NCI-H1092 (cell line): ENCODE data around the gene NXPE4.
"Not testable (repeated sequence)": the region's sequence is repeated elsewhere in the genome, so short reads cannot be mapped to it uniquely, and the experiment has no call there.

Experiments used
- DNase-seq: peaks from one replicate; lab custom pipeline; 2025; lab: John Stamatoyannopoulos, UW

Gene NXPE4

DNA sequence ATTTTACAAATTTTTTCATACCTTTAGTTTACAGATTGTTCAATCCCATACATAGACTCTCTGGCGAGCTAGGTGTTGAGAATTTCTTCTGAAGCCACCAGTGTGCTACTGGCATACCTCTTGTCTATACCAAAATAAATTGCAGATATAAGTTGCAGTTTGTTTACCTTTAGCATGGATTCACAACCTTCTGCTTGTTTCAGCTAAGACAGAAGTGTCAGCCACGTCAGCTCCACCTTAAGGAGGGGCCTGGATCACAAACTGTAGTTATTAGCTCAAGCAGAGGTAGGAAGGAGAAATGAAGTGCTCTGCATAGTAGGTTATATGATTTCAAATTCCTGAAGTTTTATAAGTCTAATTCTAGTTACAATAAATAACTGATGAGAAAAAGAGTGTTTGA lies at the start of gene NXPE4:
TSS of gene NXPE4 (minus strand) at position 216 of the 400 bp plus-strand sequence. CDS start 1,027 bp downstream, outside the sequence.
- DNase-seq = no peak

DNA sequence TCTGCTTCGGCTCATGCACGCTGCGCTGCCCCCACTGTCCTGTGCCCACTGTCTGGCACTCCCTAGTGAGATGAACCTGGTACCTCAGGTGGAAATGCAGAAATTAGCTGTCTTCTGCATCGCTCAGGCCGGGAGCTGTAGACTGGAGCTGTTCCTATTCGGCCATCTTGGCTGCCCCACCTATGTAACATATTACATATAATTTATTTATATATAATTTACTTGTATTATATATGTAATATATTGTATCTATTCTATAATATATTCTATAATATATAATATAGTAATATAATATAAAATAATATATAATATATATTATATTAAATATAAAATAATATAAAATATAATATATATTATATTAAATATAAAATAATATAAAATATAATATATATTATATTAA lies 43.9 kb upstream of the NXPE4 start:
- DNase-seq = not testable (repeated sequence)

DNA sequence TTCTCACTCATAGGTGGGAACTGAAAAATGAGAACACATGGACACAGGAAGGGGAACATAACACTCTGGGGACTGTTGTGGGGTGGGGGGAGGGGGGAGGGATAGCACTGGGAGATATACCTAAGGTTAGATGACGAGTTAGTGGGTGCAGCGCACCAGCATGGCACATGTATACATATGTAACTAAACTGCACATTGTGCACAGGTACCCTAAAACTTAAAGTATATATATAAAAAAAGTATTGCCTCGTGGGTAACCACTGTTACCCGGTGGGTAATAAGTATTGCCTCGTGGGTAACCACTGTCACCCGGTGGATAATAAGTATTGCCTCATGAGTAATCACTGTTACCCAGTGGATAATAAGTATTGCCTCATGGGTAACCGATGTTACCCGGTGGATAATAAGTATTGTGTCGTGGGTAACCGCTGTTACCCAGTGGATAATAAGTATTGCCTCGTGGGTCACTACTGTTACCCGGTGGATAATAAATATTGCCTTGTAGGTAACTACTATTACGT lies 35.9 kb upstream of the NXPE4 start:
- DNase-seq = not testable (repeated sequence)

DNA sequence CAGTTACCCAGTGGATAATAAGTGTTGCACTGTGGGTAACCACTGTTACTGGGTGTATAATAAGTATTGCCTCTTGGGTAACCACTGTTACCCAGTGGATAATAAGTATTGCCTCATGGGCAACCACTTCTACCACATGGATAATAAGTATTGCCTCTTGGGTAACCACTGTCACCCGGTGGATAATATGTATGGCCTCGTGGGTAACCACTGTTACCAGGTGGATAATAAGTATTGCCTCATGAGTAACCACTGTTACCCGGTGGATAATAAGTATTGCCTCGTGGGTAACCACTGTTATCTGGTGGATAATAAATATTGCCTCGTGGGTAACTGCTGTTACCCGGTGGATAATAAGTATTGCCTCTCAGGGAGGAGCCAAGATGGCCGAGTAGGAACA lies 29.7 kb upstream of the NXPE4 start:
- no peak for DNase-seq

DNA sequence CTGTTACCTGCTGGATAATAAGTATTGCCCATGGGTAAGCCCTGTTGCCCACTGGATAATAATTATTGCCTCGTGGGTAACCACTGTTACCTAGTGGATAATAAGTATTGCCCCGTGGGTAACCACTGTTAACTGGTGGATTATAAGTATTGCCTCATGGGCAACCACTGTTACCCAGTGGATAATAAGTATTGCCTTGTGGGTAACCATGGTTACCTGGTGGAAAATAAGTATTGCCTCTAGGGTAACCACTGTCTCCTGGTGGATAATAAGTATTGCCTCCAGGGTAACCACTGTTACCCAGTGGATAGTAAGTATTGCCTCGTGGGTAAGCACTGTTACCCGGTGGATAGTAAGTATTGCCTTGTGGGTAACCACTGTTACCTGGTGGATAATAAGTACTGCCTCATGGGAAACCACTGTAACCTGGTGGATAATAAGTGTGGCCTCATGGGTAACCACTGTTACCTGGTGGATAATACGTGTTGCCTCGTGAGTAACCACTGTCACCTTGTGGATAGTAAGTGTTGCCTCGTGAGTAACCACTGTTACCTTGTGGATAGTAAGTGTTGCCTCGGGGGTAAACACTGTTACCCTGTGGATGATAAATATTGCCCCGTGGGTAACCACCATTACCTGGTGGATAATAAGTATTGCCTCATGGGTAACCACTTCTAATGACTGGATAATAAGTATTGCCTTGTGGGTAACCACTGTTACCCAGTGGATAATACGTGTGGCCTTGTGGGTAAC lies 29.0 kb upstream of the NXPE4 start:
- DNase-seq = no peak

DNA sequence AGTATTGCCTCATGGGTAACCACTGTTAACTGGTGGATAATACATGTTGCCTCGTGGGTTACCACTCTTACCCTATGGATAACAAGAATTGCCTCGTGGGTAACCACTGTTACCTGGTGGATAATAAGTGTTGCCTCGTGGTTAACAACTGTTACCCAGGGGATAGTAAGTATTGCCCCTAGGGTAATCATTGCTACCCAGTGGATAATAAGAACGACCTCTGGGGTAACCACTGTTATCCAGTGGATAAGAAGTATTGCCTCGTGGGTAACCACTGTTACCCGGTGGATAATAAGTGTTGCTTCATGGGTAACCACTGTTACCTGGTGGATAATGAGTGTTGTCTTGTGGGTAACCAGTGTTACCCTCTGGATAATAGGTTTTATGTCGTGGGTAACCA lies 28.1 kb upstream of the NXPE4 start:
- DNase-seq = no peak

DNA sequence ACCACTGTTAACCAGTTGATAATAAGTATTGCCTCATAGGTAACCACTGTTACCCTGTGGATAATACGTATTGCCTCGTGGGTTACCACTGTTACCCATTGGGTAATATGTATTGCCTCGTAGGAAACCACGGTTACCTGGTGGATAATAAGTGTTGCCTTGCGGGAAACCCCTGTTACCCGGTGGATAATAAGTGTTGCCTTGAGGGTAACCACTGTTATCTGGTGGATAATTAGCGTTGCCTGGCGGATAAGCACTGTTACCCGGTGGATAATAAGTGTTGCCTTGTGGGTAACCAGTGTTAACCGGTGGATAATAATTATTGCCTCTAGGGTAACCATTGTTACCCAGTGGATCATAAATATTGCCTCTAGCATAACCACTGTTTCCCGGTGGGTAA lies 27.3 kb upstream of the NXPE4 start:
- no peak for DNase-seq

DNA sequence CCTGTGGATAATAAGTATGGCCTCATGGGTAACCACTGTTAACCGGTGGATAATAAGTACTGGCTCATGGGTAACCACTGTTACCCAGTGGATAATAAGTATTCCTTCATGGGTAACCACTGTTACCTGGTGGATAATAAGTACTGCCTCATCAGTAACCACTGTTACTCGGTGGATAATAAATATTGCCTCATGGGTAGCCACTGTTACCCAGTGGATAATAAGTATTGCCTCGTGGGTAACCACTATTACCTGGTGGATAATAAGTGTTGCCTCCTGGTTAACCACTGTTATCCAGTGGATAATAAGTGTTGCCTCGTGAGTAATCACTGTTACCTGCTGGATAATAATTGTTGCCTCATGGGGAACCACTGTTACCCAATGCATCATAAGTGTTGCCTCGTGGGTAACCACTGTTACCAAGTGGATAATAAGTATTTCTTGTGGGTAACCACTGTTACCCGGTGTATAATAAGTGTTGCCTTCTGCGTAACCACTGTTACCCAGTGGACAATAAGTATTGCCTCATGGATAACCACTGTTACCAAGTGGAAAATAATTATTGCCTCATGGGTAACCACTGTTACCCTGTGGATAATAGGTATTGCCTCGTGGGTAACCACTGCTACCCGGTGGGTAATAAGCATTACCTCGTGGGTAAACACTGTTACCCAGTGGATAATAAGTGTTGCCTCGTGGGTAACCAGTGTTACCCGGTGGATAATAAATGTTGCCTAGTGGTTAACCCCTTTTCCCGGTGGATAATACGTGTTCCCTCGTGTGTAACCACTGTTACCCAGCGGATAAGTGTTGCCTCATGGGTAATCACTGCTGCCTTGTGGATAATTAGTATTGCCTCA lies 26.6 kb upstream of the NXPE4 start:
- no peak for DNase-seq

DNA sequence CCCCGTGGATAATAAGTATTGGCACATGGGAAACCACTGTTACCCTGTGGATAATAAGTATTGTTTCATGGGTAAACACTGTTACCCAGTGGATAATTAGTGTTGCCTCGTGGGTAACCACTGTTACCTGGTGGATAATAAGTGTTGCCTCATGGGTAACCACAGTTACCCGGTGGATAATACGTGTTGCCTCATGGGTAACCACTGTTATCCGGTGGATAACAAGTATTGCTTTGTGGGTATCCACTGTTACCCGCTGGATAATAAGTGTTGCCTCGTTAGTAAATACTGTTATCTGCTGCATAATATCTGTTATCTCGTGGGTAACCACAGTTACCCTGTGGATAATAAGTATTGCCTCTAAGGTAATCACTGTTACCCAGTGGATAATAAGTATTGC lies 25.5 kb upstream of the NXPE4 start:
- no peak for DNase-seq

DNA sequence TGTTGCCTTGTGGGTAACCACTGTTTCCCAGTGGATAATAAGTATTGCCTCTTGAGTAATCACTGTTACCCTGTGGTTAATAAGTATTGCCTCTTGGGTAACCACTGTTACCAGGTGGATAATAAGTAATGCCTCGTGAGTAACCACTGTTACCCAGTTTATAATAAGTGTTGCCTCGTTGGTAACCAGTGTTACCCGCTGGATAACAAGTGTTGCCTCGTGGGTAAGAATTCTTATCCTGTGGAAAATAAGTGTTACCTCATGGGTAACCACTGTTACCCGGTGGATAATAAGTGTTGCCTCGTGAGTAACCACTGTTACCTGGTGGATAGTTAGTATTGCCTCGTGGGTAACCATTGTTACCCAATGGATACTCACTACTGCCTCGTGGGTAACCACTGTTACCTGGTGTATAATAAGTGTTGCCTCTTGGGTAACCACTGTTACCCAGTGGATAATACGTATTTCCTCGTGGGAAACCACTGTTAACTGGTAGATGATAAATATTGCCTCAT lies 24.1 kb upstream of the NXPE4 start:
- no peak for DNase-seq

DNA sequence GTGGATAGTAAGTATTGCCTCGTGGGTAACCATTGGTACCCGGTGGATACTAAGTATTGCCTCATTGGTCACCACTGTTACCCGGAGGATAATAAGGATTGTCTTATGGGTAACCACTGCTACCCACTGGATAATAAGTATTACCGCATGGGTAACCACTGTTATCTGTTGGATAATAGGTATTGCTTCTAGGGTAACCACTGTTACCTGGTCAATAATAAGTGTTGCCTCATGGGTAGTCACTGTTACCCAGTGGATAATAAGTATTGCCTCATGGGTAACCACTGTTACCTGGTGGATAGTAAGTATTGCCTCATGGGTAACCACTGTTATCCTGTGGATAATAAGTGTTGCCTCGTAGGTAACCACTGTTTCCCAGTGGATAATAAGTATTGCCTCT lies 22.6 kb upstream of the NXPE4 start:
- no peak for DNase-seq

DNA sequence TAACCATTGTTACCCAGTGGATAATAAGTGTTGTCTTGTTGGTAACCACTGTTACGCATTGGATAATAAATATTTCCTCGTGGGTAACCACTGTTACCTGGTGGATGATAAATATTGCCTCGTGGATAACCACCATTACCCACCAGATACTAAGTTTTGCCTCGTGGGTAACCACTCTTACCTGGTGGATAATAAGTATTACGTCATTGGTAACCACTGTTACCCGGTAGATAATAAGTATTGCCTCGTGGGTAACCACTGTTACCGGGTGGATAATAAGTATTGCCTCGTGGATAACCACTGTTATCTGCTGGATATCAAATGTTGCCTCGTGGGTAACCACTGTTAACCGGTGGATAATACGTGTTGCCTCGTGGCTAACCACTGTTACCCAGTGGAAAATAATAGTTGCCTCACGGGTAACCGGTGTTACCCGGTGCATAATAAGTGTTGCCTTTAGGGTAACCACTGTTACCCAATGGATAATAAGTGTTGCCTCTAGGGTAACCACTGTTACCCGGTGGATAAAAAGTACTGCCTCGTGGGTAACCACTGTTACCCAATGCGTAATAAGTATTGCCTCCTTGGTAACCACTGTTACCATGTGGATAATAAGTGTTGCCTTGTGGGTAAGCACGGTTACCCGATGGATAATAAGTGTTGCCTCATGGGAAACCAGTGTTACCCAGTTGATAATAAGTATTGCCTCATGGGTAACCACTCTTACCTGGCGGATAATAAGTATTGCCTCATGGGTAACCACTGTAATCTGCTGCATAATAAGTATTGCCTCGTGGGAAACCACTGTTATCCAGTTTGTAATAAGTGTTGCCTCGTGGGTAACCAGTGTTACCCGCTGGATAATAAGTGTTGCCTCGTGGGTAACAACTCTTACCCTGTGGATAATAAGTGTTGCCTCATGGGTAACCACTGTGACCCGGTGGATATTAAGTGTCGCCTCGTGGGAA lies 21.9 kb upstream of the NXPE4 start:
- DNase-seq = no peak

DNA sequence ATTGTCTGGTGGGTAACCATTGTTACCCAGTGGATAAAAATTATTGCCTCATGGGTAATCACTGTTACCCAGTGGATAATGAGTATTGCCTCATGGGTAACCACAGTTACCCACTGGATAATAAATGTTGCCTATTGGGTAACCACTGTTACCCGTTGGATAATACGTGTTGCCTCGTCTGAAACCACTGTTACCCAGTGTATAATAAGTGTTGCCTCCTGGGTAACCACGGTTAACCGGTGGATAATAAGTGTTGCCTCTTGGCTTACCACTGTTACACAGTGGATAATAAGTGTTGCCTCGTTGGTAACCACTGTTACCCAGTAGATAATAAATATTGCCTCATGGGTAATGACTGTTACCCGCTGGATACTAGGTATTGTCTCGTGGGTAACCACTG lies 20.9 kb upstream of the NXPE4 start:
- no peak for DNase-seq

DNA sequence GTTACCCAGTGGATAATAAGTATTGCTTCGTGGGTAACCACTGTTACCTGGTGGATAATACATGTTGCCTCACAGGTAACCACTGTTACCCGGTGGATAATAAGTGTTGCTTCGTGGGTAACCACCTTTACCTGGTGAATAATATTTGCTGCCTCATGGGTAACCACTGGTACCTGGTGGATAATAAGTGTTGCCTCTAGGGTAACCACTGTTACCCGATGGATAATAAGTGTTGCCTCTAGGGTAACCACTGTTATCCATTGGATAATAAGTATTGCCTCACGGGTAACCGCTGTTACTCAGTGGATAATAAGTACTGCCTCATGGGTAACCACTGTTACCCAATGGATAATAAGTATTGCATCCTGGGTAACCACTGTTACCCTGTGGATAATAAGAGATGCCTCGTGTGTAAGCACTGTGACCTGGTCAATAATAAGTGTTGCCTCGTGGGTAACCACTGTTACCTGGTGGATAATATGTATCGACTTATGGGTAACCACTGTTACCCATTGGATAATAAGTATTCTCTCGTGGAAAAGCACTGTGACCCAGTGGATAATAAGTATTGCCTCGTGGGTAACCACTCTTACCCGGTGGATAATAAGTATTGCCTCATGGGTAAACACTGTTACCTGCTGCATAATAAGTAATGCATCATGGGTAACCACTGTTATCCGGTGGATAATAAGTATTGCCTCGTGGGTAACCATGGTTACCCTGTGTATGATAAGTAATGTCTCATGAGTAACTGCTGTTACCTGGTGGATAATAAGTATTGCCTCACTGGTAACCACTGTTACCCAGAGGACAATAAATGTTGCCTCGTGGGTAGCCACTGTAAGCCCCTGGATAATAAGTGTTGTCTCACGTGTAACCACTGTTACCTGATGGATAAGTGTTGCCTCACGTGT lies 20.1 kb upstream of the NXPE4 start:
- DNase-seq = no peak

DNA sequence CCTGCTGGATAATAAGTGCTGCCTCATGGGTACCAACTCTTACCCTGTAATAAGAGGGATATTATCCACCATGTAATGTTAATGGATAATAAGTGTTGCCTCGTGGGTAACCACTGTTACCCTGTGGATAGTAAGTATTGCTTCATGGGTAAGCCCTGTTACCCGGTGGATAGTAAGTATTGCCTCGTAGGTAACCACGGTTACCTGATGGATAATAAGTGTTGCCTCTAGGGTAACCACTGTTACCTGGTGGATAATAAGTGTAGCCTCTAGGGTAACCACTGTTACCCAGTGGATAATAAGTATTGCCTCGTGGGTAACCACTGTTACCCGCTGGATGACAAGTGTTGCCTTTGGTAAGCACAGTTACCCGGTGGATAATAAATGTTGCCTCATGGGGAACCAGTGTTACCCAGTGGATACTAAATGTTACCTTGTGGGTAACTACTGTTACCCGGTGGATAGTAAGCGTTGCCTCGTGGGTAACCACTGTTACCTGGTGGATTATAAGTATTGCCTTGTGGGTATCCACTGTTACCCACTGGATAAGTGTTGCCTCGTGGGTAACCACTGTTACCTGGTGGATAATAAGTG lies 18.6 kb upstream of the NXPE4 start:
- DNase-seq = no peak

DNA sequence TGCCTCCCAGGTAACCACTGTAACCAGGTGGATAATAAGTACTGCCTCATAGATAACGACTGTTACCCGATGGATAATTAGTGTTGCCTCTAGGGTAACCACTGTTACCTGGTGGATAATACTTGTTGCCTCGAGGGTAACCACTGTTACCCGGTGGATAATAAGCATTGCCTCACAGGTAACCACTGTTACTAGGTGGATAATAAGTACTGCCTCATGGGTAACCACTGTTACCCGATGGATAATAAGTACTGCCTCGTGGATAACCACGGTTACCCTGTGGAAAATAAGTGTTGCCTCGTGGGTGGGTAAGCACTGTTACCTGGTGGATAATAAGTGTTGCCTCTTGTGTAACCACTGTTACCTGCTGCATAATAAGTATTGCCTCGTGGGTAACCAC lies 17.5 kb upstream of the NXPE4 start:
- not testable (repeated sequence) for DNase-seq

DNA sequence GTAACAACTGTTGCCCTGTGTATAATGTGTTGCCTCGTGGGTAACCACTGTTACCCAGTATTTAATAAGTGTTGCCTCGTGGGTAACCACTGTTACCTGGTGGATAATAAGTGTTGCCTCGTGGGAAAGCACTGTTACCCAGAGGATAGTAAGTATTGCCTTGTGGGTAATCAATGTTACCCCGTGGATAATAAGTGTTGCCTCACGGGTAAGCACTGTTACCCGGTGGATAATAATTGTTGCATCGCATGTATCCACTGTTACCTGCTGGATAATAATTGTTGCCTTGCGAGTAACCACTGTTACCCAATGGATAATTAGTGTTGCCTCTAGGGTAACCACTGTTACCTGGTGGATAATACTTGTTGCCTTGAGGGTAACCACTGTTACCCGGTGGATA lies 17.1 kb upstream of the NXPE4 start:
- no peak for DNase-seq

DNA sequence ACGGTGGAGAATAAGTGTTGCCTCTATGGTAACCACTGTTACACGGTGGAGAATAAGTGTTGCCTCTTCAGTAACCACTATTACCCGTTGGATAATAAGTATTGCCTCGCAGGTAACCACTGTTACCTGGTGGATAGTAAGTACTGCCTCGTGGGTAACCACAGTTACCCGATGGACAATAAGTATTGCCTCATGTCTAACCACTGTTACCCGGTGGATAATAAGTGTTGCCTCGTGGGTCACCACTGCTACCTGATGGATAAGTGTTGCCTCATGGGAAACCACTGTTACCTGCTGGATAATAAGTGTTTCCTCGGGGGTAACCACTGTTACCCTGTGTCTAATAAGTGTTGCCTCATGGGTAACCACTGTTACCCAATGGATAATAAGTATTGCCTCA lies 16.6 kb upstream of the NXPE4 start:
- not testable (repeated sequence) for DNase-seq

DNA sequence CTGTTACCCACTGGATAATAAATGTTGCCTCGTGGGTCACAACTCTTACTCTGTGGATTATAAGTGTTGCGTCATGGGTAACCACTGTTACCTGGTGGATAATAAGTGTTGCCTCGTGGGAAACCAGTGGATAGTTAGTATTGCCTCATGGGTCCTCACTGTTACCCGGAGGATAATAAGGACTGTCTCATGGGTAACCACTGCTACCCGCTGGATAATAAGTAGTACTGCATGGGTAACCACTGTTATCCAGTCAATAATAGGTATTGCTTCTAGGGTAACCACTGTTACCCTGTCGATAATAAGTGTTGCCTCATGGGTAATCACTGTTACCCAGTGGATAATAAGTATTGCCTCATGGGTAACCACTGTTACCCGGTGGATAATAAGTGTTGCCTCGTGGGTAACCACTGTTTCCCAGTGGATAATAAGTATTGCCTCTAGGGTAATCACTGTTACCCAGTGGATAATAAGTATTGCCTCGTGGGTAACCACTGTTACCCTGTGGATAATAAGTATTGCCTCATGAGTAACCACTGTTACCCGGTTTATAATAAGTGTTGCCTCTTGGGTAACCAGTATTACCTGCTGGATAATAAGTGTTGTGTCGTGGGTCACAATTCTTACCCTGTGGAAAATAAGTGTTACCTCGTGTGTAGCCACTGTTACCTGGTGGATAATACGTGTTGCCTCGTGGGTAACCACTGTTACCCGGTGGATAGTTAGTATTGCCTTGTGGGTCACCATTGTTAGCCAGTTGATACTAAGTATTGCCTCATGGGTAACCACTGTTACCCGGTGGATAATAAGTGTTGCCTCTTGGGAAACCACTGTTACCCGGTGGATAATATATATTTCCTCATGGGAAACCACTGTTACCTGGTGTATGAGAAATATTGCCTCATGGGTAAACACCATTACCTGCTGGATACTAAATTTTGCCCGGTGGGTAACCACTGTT lies 15.7 kb upstream of the NXPE4 start:
- no peak for DNase-seq
